Transverse colon (tissue), 4 donors: ENCODE measurements around the gene BTBD17.
"Not testable (repeated sequence)": the region's sequence is repeated elsewhere in the genome, so short reads cannot be mapped to it uniquely, and the experiment has no call there.

ENCODE experiments used
- CTCF ChIP-seq, 5 experiments: fragments of 200-600 bp in 3 of 5; fragments of 450-650 bp in 2 of 5; sonication (generic) in 3 of 5; IDR thresholded peaks; 1 replicate in 2 of 5; 2 replicates in 3 of 5; pipeline ENCODE4 v1.5.1; 2016 to 2017; ENCODE audit warnings: antibody characterized with exemption in 5 of 5, inconsistent platforms in 3 of 5, mild to moderate bottlenecking in 2 of 5, moderate library complexity in 1 of 5
- POLR2A ChIP-seq: fragments of 450-650 bp; IDR thresholded peaks from one replicate; pipeline ENCODE4 v1.6.1; 2016; ENCODE audit warnings: antibody characterized with exemption, mild to moderate bottlenecking, moderate library complexity
- POLR2AphosphoS5 ChIP-seq, 3 donors: sonication (generic); formaldehyde crosslinking; IDR thresholded peaks; one replicate each; pipeline ENCODE4 v1.6.1; 2016; ENCODE audit warnings: antibody characterized with exemption in 3 of 3

- TF ChIP-seq CTCF (IDR thresholded peaks at IDR 0.05); POLR2AphosphoS5 (IDR thresholded peaks at IDR 0.05); POLR2A: not testable (repeated sequence)
Measured at GRCh38 chr17:74405311-74405710, 43.6 kb upstream of the BTBD17 start.
